ENCODE data around the gene EEF2K.

The EEF2K gene

DNA sequence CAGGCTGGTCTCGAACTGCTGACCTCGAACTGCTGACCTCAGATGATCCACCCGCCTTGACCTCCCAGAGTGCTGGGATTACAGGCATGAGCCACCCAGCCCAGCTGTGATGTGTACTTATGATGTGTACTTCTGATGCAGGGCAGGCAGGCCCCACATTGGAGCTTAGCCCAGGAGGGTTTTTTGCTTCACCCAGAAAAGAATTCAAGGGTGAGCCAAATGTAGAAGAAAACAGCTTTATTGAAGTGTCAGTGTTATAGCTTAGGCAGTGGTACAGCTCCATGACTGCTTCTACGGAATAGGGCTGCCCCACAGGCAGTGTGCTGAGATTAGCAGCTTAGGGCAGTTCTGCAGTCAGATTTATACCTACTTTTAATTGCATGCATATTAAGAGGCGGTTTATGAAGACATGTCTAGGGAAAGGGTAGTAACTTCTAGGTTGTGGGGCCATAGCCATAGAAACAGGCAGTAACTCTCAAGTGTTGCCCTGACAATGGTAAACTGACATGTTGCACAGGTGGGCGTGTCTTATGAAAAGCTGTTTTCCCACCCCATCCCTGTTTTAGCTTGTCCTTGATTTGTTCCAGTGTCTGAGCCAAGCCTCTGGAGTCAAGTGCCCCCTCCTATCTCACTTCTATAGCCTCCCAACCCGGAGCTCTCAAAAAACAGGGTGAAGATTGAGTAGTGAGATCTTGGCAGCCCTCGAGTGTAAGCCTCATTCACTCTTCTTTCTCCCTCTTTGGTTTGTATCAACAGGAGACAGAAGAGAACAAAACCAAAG lies 67.0 kb downstream of the EEF2K start:
- in situ Hi-C loops (cut with HindIII; ENCODE audit: low sequenced_read_pairs), result no loop called here
- H3K4me3 ChIP-seq (ENCODE audit: low read depth, low read length), result no peak overlapping the region
- TF ChIP-seq CTCF (IDR thresholded peaks at IDR 0.05; ENCODE audit: low read depth, low read length), result no peak
- DNase-seq (ENCODE audit: low read depth, low spot score), result no peak

GRCh38 chr16:22274916-22275315 lies 68.8 kb downstream of the EEF2K start:
- in situ Hi-C loops (cut with HindIII; ENCODE audit: low sequenced_read_pairs), result no loop called here
- no peak overlapping the region for H3K4me3 ChIP-seq (ENCODE audit: low read depth, low read length)
- no peak for TF ChIP-seq CTCF (IDR thresholded peaks at IDR 0.05; ENCODE audit: low read depth, low read length)
- DNase-seq (ENCODE audit: low read depth, low spot score), result no peak

GRCh38 chr16:22278441-22279230 lies 72.6 kb downstream of the EEF2K start:
- in situ Hi-C loops (cut with HindIII; ENCODE audit: low sequenced_read_pairs), result no loop called here
- H3K4me3 ChIP-seq (ENCODE audit: low read depth, low read length), result no peak overlapping the region
- DNase-seq (ENCODE audit: low read depth, low spot score), result no peak
- TF ChIP-seq CTCF (IDR thresholded peaks at IDR 0.05; ENCODE audit: low read depth, low read length), result no peak

- no peak for DNase-seq (ENCODE audit: low read depth, low spot score)
- no peak overlapping the region for H3K4me3 ChIP-seq (ENCODE audit: low read depth, low read length)
- no peak for TF ChIP-seq CTCF (IDR thresholded peaks at IDR 0.05; ENCODE audit: low read depth, low read length)
- in situ Hi-C loops (cut with HindIII; ENCODE audit: low sequenced_read_pairs), result no loop called here
Measured at GRCh38 chr16:22282254-22282892, 76.3 kb downstream of the EEF2K start.

- in situ Hi-C loops (cut with HindIII; ENCODE audit: low sequenced_read_pairs), result no loop called here
- no peak for TF ChIP-seq CTCF (IDR thresholded peaks at IDR 0.05; ENCODE audit: low read depth, low read length)
- H3K4me3 ChIP-seq (ENCODE audit: low read depth, low read length), result no peak overlapping the region
- DNase-seq (ENCODE audit: low read depth, low spot score), result no peak
Measured at GRCh38 chr16:22284637-22285036, 78.6 kb downstream of the EEF2K start.

DNA sequence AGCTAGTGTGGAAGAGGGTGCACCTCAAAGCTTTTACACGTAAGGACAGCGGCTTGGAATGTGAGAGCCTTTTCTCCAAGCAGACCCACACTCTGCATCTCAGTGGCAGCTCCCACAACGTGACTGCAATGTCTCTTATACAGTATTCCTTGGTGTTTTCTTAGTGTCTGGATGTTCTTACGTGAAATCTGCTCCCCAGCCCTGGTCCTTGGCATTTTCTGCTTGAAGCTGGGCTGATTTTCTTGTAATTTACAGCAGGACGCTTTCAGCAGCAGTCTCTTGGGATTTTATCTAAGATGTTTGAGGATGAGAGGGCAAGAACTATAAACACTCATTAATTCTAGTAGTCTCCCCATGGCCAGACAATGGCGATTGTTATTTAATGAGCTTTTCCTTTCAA lies 79.0 kb downstream of the EEF2K start:
- in situ Hi-C loops (cut with HindIII; ENCODE audit: low sequenced_read_pairs), result no loop called here
- H3K4me3 ChIP-seq (ENCODE audit: low read depth, low read length), result no peak overlapping the region
- TF ChIP-seq CTCF (IDR thresholded peaks at IDR 0.05; ENCODE audit: low read depth, low read length), result no peak
- no peak for DNase-seq (ENCODE audit: low read depth, low spot score)
